GM23248 (cell line): ENCODE results near the gene NPTX2. TPM values are rescaled to one million over a fixed set of nuclear protein-coding genes. Genes with fewer than 3 reads are reported as not detected.

Experiments
- DNase-seq: peaks from one replicate; pipeline ENCODE4 v3.0.0-alpha.2; 2015
- H2AFZ ChIP-seq: fragments of 200-600 bp; sonication (generic); 2 replicates; pipeline ENCODE4 v1.6.1; 2016; ENCODE audit warnings: antibody characterized with exemption
- H3F3A ChIP-seq: fragments of 200-600 bp; sonication (generic); 2 replicates; pipeline ENCODE4 v1.6.1; 2016; ENCODE audit warnings: mild to moderate bottlenecking, antibody characterized with exemption, mixed run types; ENCODE audit not compliant: insufficient read depth
- H3K27ac ChIP-seq: fragments of 200-600 bp; sonication (generic); 2 replicates; pipeline ENCODE4 v1.5.1; 2016; ENCODE audit warnings: mild to moderate bottlenecking
- H3K27me3 ChIP-seq: fragments of 200-600 bp; sonication (generic); replicated peaks from 2 replicates; pipeline ENCODE4 v1.6.1; 2016; ENCODE audit warnings: mild to moderate bottlenecking; ENCODE audit not compliant: insufficient read depth
- H3K36me3 ChIP-seq: fragments of 200-600 bp; sonication (generic); 2 replicates; pipeline ENCODE4 v1.6.1; 2016; ENCODE audit warnings: low read depth, mild to moderate bottlenecking
- H3K4me1 ChIP-seq: fragments of 200-600 bp; sonication (generic); 2 replicates; pipeline ENCODE4 v1.6.1; 2016; ENCODE audit warnings: mild to moderate bottlenecking; ENCODE audit not compliant: insufficient read depth
- H3K4me2 ChIP-seq: fragments of 200-600 bp; sonication (generic); one replicate; pipeline ENCODE4 v1.6.1; 2016; ENCODE audit warnings: mild to moderate bottlenecking; ENCODE audit not compliant: unreplicated experiment
- H3K4me3 ChIP-seq: fragments of 200-600 bp; sonication (generic); 2 replicates; pipeline ENCODE4 v1.5.1; 2016; ENCODE audit warnings: mild to moderate bottlenecking
- H3K79me2 ChIP-seq: fragments of 200-600 bp; sonication (generic); 2 replicates; pipeline ENCODE4 v1.6.1; 2016; ENCODE audit warnings: mild to moderate bottlenecking; ENCODE audit not compliant: insufficient read depth
- H3K9ac ChIP-seq: fragments of 200-600 bp; sonication (generic); 2 replicates; pipeline ENCODE4 v1.6.1; 2016; ENCODE audit warnings: mild to moderate bottlenecking
- H3K9me2 ChIP-seq: fragments of 200-600 bp; sonication (generic); 2 replicates; pipeline ENCODE4 v1.6.1; 2016; ENCODE audit warnings: mixed run types, mild to moderate bottlenecking, moderate library complexity; ENCODE audit not compliant: insufficient read depth
- H3K9me3 ChIP-seq: fragments of 200-600 bp; sonication (generic); one replicate; pipeline ENCODE4 v1.6.1; 2017; ENCODE audit warnings: low read depth
- H4K20me1 ChIP-seq: fragments of 200-600 bp; sonication (generic); 2 replicates; pipeline ENCODE4 v1.6.0; 2016; ENCODE audit not compliant: insufficient read depth
- EZH2 ChIP-seq: fragments of 200-600 bp; sonication (generic); IDR thresholded peaks from 2 replicates; pipeline ENCODE4 v1.6.1; 2018; ENCODE audit warnings: antibody characterized with exemption, mild to moderate bottlenecking; ENCODE audit not compliant: insufficient read depth, poor library complexity, severe bottlenecking
- EZH2phosphoT487 ChIP-seq: fragments of 200-600 bp; sonication (generic); IDR thresholded peaks from 2 replicates; pipeline ENCODE4 v1.6.1; 2018; ENCODE audit warnings: antibody characterized with exemption, moderate library complexity, mild to moderate bottlenecking, low read depth; ENCODE audit not compliant: insufficient read depth
- WGBS, 2 experiments: methylation state at CpG; one replicate each; pipeline ENCODE4 v1.1.6; 2015 to 2017; ENCODE audit warnings: low lambda C conversion rate in 2 of 2, low coverage in 1 of 2; ENCODE audit errors: missing lambda C conversion rate in 2 of 2; 5-methylcytosine and 5-hydroxymethylcytosine counted together
- in situ Hi-C: fragments of 300-500 bp; cut with MboI; formaldehyde crosslinking; loops from 2 replicates; pipeline ENCODE4 v1.15.0; 2020
- polyA plus RNA-seq: library from polyadenylated mRNA; unstranded; fragments of >200 nt; fragmentation: Nextera tagmentation; extraction: Ambion mirVana; gene quantifications from 2 replicates; pipeline ENCODE4 v1.2.1, GENCODE V29; 2016
- total RNA-seq: library from RNA; depleted of rRNA; stranded (reverse); fragments of >200 nt; shearing (Covaris generic); gene quantifications from 2 replicates; pipeline ENCODE4 v1.2.3, GENCODE V29; 2014; rRNA removed

NPTX2 gene
- total and polyA plus RNA-seq, 2 experiments from 2014 or later: 0.30 to 0.97 TPM

- no peaks in the 10 kb centered on the region for H3K36me3 ChIP-seq
- H3F3A ChIP-seq: no peaks in the 10 kb centered on the region
- H2AFZ ChIP-seq: no peak overlapping the region
- H3K27ac ChIP-seq: no peak overlapping the region
- no peak overlapping the region for H3K9ac ChIP-seq
- no peaks in the 10 kb centered on the region for H3K27me3 ChIP-seq
- DNase-seq: no peak
- no peaks in the 10 kb centered on the region for H3K79me2 ChIP-seq
- in situ Hi-C loops: no loop called here
- no peak for TF ChIP-seq EZH2phosphoT487
- no peak for TF ChIP-seq EZH2
- no peaks in the 10 kb centered on the region for H3K9me3 ChIP-seq
- H3K4me2 ChIP-seq: no peak overlapping the region
- H3K4me3 ChIP-seq: no peak overlapping the region
- WGBS, 2 experiments: 17 to 38% methylated on average over 8 to 9 of the region's 9 CpGs
- H4K20me1 ChIP-seq: no peaks in the 10 kb centered on the region
- H3K4me1 ChIP-seq: no peaks in the 10 kb centered on the region
- no peaks in the 10 kb centered on the region for H3K9me2 ChIP-seq
These were observed 57.8 kb downstream of the NPTX2 start for GRCh38 chr7:98674881-98675280.

DNA sequence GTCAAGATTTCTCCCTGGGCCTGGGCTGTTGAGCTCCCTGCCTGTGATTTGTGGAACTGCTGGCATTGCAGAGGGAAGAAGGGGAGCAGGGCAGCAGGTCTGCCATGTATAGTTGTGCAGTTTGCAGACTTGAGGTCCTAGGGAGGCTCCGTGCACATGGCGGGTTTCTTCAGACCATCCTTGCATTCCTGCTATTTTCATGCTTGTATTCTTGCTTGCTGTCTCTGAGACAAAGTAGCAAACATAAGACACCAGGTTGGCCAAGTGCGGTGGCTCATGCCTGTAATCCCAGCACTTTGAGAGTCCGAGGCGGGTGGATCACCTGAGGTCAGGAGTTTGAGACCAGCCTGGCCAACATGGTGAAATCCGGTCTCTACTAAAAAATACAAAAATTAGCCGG lies 61.1 kb downstream of the NPTX2 start:
- no peak overlapping the region for H3K4me2 ChIP-seq
- H3K36me3 ChIP-seq: no peaks in the 10 kb centered on the region
- no peaks in the 10 kb centered on the region for H3K9me3 ChIP-seq
- no peaks in the 10 kb centered on the region for H3K4me1 ChIP-seq
- H3K27ac ChIP-seq: no peak overlapping the region
- no peaks in the 10 kb centered on the region for H4K20me1 ChIP-seq
- no peaks in the 10 kb centered on the region for H3K79me2 ChIP-seq
- no peak overlapping the region for H2AFZ ChIP-seq
- no peak overlapping the region for H3K4me3 ChIP-seq
- H3F3A ChIP-seq: no peaks in the 10 kb centered on the region
- TF ChIP-seq EZH2: no peak
- TF ChIP-seq EZH2phosphoT487: no peak
- no peaks in the 10 kb centered on the region for H3K9me2 ChIP-seq
- no peak overlapping the region for H3K9ac ChIP-seq
- DNase-seq: no peak
- 35 to 36% methylated on average over 7 of the region's 7 CpGs for WGBS, 2 experiments
- in situ Hi-C loops: no loop called here
- H3K27me3 ChIP-seq: no peaks in the 10 kb centered on the region

Other genes with a start within 250 kb of the NPTX2 start
- 4.2 and 5.9 TPM in 2 replicates for gene BAIAP2L1, start 216.2 kb upstream of the NPTX2 start, total RNA-seq
- 7.4 and 7.7 TPM in 2 replicates for gene BAIAP2L1, start 216.2 kb upstream of the NPTX2 start, polyA plus RNA-seq